ENCODE data around the gene MATK. TPM values are rescaled to one million over a fixed set of nuclear protein-coding genes. Genes with fewer than 3 reads are reported as not detected.

The MATK gene
- total RNA-seq, 1 experiment from 2014 or later: not detected

- no peaks in the 10 kb centered on the region for H3K9me3 ChIP-seq (ENCODE audit: low read length)
- no TSS peak for BruUV-seq (replicated peaks)
- no peak overlapping the region for H3K9ac ChIP-seq (ENCODE audit: low read length)
- ChIA-PET CTCF (no interaction called here), POLR2A (ENCODE audit: unreplicated experiment) (no interaction called here)
- H2AFZ ChIP-seq (ENCODE audit: low read length): no peak overlapping the region
- no peaks in the 10 kb centered on the region for H4K20me1 ChIP-seq (ENCODE audit: low read length)
- no peak for TF ChIP-seq EZH2phosphoT487 (IDR thresholded peaks at IDR 0.05; ENCODE audit: borderline replicate concordance, low read length)
- TF ChIP-seq EZH2 (IDR thresholded peaks at IDR 0.05; ENCODE audit: low read length, unreplicated experiment): no peak
- TF ChIP-seq CTCF (conservative IDR thresholded peaks at IDR 0.05; ENCODE audit: low read depth, low read length): no peak
- H3K79me2 ChIP-seq (ENCODE audit: low read length): no peaks in the 10 kb centered on the region
- ATAC-seq: no peak
- no peaks in the 10 kb centered on the region for H3K27me3 ChIP-seq (ENCODE audit: low read length)
- H3K9me2 ChIP-seq (replicated peaks; ENCODE audit: low read length): no peaks in the 10 kb centered on the region
- intact Hi-C loops (cut with micrococcal nuclease): no loop called here
- peaks cover 7% of the 10 kb centered on the region; the same call in 1 of the 2 replicates for H3K4me1 ChIP-seq (ENCODE audit: insufficient read depth, low read length)
- no peak overlapping the region for H3K4me2 ChIP-seq (ENCODE audit: low read length)
- no peaks in the 10 kb centered on the region for H3F3A ChIP-seq (ENCODE audit: low read length, unreplicated experiment)
- no peaks in the 10 kb centered on the region for H3K36me3 ChIP-seq (ENCODE audit: low read depth, low read length)
- no peak overlapping the region for H3K27ac ChIP-seq (ENCODE audit: low read length)
- H3K4me3 ChIP-seq (ENCODE audit: low read length): no peak overlapping the region
- no peak for DNase-seq
Measured at GRCh38 chr19:3821156-3821555, 35.0 kb upstream of the MATK start.

GRCh38 chr19:3819989-3820388 lies 33.8 kb upstream of the MATK start:
- ATAC-seq: no peak
- POLR2A ChIA-PET (ENCODE audit: unreplicated experiment): no interaction called here
- H3K9me3 ChIP-seq (ENCODE audit: low read length): no peaks in the 10 kb centered on the region
- H3K4me1 ChIP-seq (ENCODE audit: insufficient read depth, low read length): peaks cover 7% of the 10 kb centered on the region; the same call in 1 of the 2 replicates
- H3K36me3 ChIP-seq (ENCODE audit: low read depth, low read length): no peaks in the 10 kb centered on the region
- CTCF ChIA-PET: no interaction called here
- H4K20me1 ChIP-seq (ENCODE audit: low read length): no peaks in the 10 kb centered on the region
- H3K4me2 ChIP-seq (ENCODE audit: low read length): no peak overlapping the region
- TF ChIP-seq EZH2 (IDR thresholded peaks at IDR 0.05; ENCODE audit: low read length, unreplicated experiment) (no peak), EZH2phosphoT487 (IDR thresholded peaks at IDR 0.05; ENCODE audit: borderline replicate concordance, low read length) (no peak), CTCF (conservative IDR thresholded peaks at IDR 0.05; ENCODE audit: low read depth, low read length) (no peak)
- no peak overlapping the region for H3K27ac ChIP-seq (ENCODE audit: low read length)
- no peak overlapping the region for H2AFZ ChIP-seq (ENCODE audit: low read length)
- no peaks in the 10 kb centered on the region for H3K79me2 ChIP-seq (ENCODE audit: low read length)
- H3K27me3 ChIP-seq (ENCODE audit: low read length): no peaks in the 10 kb centered on the region
- H3K4me3 ChIP-seq (ENCODE audit: low read length): no peak overlapping the region
- no peaks in the 10 kb centered on the region for H3K9me2 ChIP-seq (replicated peaks; ENCODE audit: low read length)
- H3K9ac ChIP-seq (ENCODE audit: low read length): no peak overlapping the region
- intact Hi-C loops (cut with micrococcal nuclease): no loop called here
- no TSS peak for BruUV-seq (replicated peaks)
- no peak for DNase-seq
- H3F3A ChIP-seq (ENCODE audit: low read length, unreplicated experiment): no peaks in the 10 kb centered on the region

- Histone ChIP-seq H3K4me1 (ENCODE audit: insufficient read depth, low read length) (peaks cover 7% of the 10 kb centered on the region; the same call in 1 of the 2 replicates), H2AFZ (ENCODE audit: low read length) (peak overlapping the region; percentile 69), H3K36me3 (ENCODE audit: low read depth, low read length) (no peaks in the 10 kb centered on the region), H3K4me3 (ENCODE audit: low read length) (peak overlapping the region; percentile 57; the same call in 1 of the 2 replicates), H3K27me3 (ENCODE audit: low read length) (no peaks in the 10 kb centered on the region), H3K79me2 (ENCODE audit: low read length) (no peaks in the 10 kb centered on the region), H3K9ac (ENCODE audit: low read length) (no peak overlapping the region), H3F3A (ENCODE audit: low read length, unreplicated experiment) (no peaks in the 10 kb centered on the region), H4K20me1 (ENCODE audit: low read length) (no peaks in the 10 kb centered on the region), H3K9me2 (replicated peaks; ENCODE audit: low read length) (no peaks in the 10 kb centered on the region), H3K27ac (ENCODE audit: low read length) (no peak overlapping the region), H3K4me2 (ENCODE audit: low read length) (peak overlapping the region; percentile 74), H3K9me3 (ENCODE audit: low read length) (no peaks in the 10 kb centered on the region)
- POLR2A ChIA-PET (ENCODE audit: unreplicated experiment): no interaction called here
- intact Hi-C loops (cut with micrococcal nuclease): no loop called here
- TF ChIP-seq EZH2 (IDR thresholded peaks at IDR 0.05; ENCODE audit: low read length, unreplicated experiment): no peak
- TF ChIP-seq EZH2phosphoT487 (IDR thresholded peaks at IDR 0.05; ENCODE audit: borderline replicate concordance, low read length): no peak
- no peak for TF ChIP-seq CTCF (conservative IDR thresholded peaks at IDR 0.05; ENCODE audit: low read depth, low read length)
- ATAC-seq (no peak), DNase-seq (no peak)
- CTCF ChIA-PET: no interaction called here
- BruUV-seq (replicated peaks): no TSS peak
Measured at GRCh38 chr19:3818918-3819317, 32.7 kb upstream of the MATK start.
